Activated gamma-delta T cell treated with Interleukin-2 at 50 U/mL for 16 hours (primary cell): ENCODE results near the gene FGF16.
"Not testable (repeated sequence)": the region's sequence is repeated elsewhere in the genome, so short reads cannot be mapped to it uniquely, and the experiment has no call there.

Experiments
- DNase-seq: peaks from one replicate; pipeline ENCODE4 v3.0.0-alpha.2; 2020

Gene FGF16

DNA sequence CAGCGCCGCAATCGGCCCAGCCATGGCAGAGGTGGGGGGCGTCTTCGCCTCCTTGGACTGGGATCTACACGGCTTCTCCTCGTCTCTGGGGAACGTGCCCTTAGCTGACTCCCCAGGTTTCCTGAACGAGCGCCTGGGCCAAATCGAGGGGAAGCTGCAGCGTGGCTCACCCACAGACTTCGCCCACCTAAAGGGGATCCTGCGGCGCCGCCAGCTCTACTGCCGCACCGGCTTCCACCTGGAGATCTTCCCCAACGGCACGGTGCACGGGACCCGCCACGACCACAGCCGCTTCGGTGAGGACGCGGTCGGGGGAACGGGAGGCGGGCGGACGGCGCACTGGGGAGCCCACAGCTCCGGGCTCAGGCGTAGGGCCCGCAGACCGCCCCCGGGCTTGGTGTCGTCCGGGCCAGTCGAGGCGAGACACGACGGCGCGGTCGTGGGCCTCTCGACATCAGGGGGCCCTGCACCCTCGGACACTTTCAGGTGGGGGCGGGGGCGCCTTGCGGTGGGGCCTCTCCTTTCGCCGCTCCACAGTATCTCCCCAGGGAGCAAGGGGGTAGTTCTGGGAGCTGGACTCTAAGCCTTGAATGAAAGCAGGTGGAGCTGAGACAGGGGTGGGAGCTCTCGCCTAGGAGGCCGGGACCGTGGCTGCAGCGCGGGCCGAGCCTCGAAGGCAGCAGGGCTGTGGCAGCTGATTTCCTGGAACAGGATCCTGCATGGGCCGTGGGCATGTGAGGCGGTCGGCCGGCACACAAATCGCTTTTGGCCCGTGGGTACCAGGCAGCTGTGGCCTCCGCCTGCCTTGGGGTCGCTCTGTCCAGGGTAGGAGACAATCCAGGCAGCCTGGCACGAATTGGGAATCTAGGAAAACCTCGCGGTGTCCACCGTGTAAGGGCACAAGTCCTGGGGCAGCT is 722 bp downstream of the FGF16 start:
- DNase-seq: no peak

DNA sequence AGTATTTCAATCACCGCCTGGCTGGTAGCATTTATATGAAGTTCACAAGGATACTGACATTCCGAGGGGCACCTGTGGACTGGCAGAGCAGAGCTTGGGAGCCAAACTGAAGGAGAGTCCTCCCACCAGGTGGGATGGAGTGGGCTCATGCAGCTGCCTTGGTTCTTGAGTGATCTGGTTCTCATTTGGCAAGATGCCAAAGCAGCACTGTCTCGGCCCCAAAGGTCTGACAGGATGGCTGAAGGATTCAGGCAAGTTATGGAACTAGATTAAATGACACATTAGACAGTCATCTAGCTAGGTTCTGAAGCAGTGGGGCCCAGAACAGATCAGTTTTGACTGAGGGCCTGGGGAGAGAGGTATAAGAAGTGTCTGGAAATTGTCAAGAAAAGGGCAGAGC is 3.2 kb downstream of the FGF16 start:
- DNase-seq: no peak

DNA sequence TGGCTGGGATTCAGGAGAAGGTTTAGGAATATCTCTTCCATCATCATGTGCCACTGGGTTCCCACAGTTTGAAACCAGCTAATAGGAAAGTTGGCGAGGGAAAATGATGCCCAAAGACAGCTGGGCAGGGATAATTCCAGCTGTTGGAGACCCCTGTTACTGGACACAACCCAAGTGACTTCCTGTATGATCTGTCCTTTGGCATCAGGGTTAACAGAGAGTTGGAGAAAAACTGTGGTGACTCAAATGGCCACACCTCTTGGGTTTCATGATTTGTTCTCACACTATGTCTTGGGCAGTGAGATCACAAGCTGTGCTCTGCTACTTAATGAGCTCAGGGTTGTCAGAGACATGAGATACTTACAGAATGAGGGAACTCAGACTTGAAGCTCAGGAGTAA is 3.8 kb downstream of the FGF16 start:
- no peak for DNase-seq

DNA sequence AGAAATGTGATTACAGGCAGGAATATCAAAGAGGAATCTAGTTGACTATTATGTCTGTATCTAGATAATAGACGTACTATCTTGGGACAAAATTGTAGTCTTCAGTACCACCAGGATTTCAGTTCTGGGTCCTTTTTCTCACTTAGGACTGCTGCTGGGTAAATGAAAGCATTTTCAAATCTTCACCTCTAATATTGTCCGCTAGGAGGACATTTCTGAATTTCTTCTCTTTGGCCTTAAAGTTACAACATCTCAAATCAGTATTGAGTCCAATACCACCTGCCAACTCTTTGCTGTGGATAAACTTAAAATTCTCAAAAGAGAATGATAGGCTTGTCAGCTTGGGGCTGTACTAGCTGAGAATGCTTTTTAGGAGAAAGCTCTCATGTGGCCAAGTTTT is 6.0 kb downstream of the FGF16 start:
- no peak for DNase-seq

DNA sequence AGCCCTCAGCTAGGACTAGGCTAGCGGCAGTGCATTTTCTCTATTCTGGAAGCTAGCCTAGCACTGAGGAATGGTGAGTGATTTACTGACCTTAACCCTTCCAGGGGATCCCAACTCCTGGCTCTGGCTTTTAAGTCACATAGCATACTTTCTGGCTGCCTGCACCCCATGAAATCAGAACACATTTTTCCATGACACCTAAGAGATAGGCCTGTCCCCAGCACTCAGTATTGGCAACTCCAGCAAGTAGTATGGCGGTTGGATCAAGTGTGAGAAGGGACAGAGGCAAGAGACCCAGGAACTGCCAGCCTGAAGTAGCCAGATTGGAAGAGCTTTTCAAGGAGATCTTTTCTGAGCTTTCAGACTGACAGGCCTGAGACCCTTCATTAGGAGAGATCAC is 8.2 kb downstream of the FGF16 start:
- no peak for DNase-seq

DNA sequence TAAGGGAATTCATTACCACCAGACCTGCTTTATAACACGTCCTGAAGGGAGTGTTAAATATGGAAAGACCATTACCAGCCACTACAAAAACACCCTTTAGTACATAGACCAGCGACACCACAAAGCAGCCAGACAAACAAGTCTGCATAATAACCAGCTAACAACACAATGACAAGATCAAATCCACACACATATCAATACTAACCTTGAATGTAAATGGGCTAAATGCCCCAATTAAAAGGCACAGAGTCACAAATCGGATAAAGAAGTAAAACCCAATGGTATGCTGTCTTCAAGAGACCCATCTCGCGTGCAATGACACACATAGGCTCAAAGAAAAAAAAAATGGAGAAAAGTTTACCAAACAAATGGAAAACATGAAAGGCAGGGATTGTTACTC is 36.9 kb downstream of the FGF16 start:
- DNase-seq: no peak

DNA sequence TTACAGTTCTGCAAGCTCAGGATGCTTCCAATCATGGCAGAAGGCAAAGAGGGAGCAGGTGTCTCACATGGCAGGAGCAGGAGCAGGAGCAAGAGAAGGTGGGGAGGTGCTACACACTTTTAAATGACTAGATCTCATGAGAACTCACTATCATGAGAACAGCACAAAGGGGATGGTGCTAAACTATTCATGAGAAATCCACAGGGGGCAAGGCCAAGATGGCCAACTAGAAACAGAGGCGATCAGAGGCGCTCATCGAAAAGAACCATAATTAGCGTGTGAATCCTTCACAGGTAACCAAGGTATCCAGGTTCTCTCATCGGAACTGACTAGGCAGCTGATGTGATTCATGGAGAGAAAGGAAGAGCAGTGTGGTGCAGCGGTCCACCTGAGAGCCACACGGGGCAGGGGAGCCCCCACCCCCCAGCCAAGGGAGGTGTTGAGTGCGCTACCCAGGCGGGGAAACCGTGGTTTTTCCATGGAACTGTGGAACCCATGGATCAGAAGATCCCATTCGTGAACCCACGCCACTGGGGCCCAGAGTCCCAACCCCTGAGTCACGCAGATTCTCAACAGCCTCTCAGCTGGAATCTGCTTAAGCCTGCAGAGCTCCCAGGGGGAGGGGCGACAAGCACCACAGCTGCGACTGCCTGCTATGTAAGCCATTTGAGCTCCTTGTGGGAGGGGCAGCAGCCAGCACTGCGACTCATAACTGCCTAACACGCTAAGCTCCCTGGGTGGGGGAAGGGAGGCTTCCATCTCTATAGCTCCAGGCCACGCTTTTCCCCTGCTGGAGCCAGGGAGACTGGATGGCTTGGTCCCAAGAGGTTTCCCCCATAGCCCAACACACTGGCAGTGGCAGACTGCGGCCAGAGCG is 46.7 kb downstream of the FGF16 start:
- DNase-seq: no peak

DNA sequence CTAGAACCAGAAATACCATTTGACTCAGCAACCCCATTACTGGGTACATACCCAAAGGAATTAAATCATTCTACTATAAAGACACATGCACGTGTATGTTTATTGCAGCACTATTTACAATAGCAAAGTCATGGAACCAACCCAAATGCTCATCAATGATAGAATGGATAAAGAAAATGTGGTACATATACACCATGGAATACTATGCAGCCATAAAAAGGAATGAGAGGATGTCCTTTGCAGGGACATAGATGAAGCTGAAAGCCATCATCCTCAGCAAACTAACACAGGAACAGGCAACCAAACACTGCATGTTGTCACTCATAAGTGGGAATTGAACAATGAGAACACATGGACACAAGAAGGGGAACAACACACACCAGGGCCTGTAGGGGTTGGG is 53.0 kb downstream of the FGF16 start:
- DNase-seq: not testable (repeated sequence)

DNA sequence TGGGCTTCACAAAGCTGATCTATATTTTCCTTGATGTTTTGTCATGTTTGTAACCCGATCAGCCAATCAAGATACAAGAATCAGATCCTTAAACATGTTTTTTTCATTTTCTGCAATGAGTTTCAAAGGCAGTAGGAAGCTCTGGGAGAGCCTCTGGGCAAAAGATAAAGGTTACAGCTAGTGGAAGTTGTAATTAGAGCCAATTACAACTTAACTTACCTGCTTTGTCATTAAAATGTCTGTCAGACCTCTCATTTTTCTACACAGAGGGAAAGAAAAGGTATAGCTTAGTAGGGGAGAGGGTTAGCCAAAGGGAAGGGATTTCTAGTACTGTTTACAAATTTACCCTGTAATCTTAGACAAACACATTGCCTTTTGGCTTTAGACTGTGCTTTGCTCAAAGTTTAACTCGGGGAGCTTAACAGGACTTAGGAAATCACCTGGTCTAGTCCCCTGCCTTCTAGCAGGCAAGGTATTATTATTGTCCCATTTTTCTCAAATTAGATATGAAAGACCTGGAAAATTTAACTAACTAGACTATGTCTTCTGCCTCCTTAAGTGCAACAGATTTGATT is 55.8 kb downstream of the FGF16 start:
- DNase-seq: no peak

DNA sequence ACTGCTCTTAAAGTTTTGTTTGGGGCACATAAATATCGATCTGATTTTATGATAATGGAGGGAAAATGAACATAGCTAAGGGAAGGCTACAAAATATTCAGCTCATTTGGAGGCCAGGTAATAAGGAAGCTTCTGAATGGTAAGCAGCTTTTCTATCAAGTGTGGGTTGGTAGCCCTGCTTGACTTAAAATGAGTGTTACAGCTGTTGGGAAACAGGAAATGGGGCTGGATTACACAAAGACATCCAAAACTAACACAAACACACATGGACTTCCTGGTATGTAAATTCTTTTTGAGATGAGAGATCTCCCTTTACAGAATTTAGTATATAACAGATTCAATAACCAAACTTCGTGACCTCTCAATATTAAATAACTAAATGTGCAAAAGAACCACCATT is 58.0 kb downstream of the FGF16 start:
- no peak for DNase-seq
